Mesenchymal stem cell (in vitro differentiated cells and primary cell): ENCODE measurements around the gene RABGEF1.
"Not testable (repeated sequence)": the region's sequence is repeated elsewhere in the genome, so short reads cannot be mapped to it uniquely, and the experiment has no call there.

Experiments
- DNase-seq: peaks from one replicate; pipeline ENCODE4 v3.0.0-alpha.2; 2013
- H2AFZ ChIP-seq: one replicate; pipeline ENCODE4 v1.6.1; 2013; ENCODE audit warnings: low read depth, mild to moderate bottlenecking, control low read depth, inconsistent platforms, low read length, moderate library complexity
- H2AK5ac ChIP-seq: 2 replicates; pipeline ENCODE4 v1.6.1; 2013; ENCODE audit warnings: low read length, moderate library complexity, mild to moderate bottlenecking, inconsistent platforms; ENCODE audit not compliant: severe bottlenecking
- H2BK120ac ChIP-seq: one replicate; pipeline ENCODE4 v1.6.1; 2013; ENCODE audit warnings: low read depth, mild to moderate bottlenecking, inconsistent platforms, low read length, moderate library complexity
- H2BK12ac ChIP-seq, 2 experiments: one replicate each; pipeline ENCODE4 v1.6.1; 2013; ENCODE audit warnings: inconsistent platforms in 2 of 2, low read length in 2 of 2, mild to moderate bottlenecking in 2 of 2, moderate library complexity in 2 of 2, control low read depth in 1 of 2
- H2BK15ac ChIP-seq: one replicate; pipeline ENCODE4 v1.6.1; 2013; ENCODE audit warnings: mild to moderate bottlenecking, low read depth, inconsistent platforms; ENCODE audit not compliant: poor library complexity, severe bottlenecking
- H2BK5ac ChIP-seq: 2 replicates; pipeline ENCODE4 v1.6.1; 2013; ENCODE audit warnings: low read depth, mild to moderate bottlenecking, low read length, control low read depth, inconsistent platforms; ENCODE audit not compliant: poor library complexity, severe bottlenecking
- H3K14ac ChIP-seq, 2 experiments: one replicate each; pipeline ENCODE4 v1.6.1; 2013; ENCODE audit warnings: inconsistent platforms in 2 of 2, low read length in 2 of 2, control low read depth in 1 of 2, mild to moderate bottlenecking in 1 of 2, moderate library complexity in 1 of 2
- H3K18ac ChIP-seq, 2 experiments: one replicate each; pipeline ENCODE4 v1.6.1; 2013; ENCODE audit warnings: inconsistent platforms in 2 of 2, low read length in 2 of 2, control low read depth in 1 of 2, low read depth in 1 of 2, mild to moderate bottlenecking in 1 of 2
- H3K23ac ChIP-seq, 2 experiments: one replicate each; pipeline ENCODE4 v1.6.1; 2013; ENCODE audit warnings: inconsistent platforms in 2 of 2, low read length in 2 of 2, mild to moderate bottlenecking in 2 of 2, moderate library complexity in 2 of 2, control low read depth in 1 of 2
- H3K27ac ChIP-seq: 2 replicates; pipeline ENCODE4 v1.5.1; 2013; ENCODE audit warnings: mild to moderate bottlenecking, moderate library complexity, low read length, control low read depth, inconsistent platforms; ENCODE audit not compliant: poor library complexity, severe bottlenecking
- H3K27me3 ChIP-seq, 2 experiments: 2 replicates each; pipeline versions ENCODE4 v1.6.1 to v1.7.0; 2013; ENCODE audit warnings: low read length in 2 of 2, mild to moderate bottlenecking in 2 of 2, moderate library complexity in 2 of 2, control low read depth in 1 of 2, inconsistent platforms in 1 of 2; ENCODE audit not compliant: control insufficient read depth in 1 of 2, insufficient read depth in 1 of 2
- H3K36me3 ChIP-seq, 2 experiments: 2 replicates each; pipeline versions ENCODE4 v1.6.1 to v1.7.0; 2013; ENCODE audit warnings: low read length in 2 of 2, control low read depth in 1 of 2, inconsistent platforms in 1 of 2, low read depth in 1 of 2, mild to moderate bottlenecking in 1 of 2; ENCODE audit not compliant: insufficient read depth in 2 of 2, control insufficient read depth in 1 of 2
- H3K4ac ChIP-seq, 2 experiments: one replicate each; pipeline ENCODE4 v1.6.1; 2013; ENCODE audit warnings: inconsistent platforms in 2 of 2, low read length in 2 of 2, mild to moderate bottlenecking in 2 of 2, moderate library complexity in 2 of 2, control low read depth in 1 of 2, low read depth in 1 of 2
- H3K4me1 ChIP-seq: 2 replicates; pipeline ENCODE4 v1.6.1; 2013; ENCODE audit warnings: low read depth, low read length, control low read depth; ENCODE audit not compliant: control insufficient read depth, insufficient read depth
- H3K4me2 ChIP-seq: 2 replicates; pipeline ENCODE4 v1.6.1; 2013; ENCODE audit warnings: low read length, mild to moderate bottlenecking, inconsistent platforms; ENCODE audit not compliant: poor library complexity, severe bottlenecking
- H3K4me3 ChIP-seq, 2 experiments: 2 replicates each; pipeline versions ENCODE4 v1.5.1 to v1.7.0; 2013; ENCODE audit warnings: low read length in 2 of 2, mild to moderate bottlenecking in 2 of 2, control low read depth in 1 of 2, low read depth in 1 of 2; ENCODE audit not compliant: insufficient read depth in 1 of 2
- H3K79me1 ChIP-seq: replicated peaks from 2 replicates; pipeline ENCODE4 v1.6.1; 2013; ENCODE audit warnings: mild to moderate bottlenecking, control low read depth, low read length, inconsistent platforms; ENCODE audit not compliant: poor library complexity, severe bottlenecking
- H3K9ac ChIP-seq: 2 replicates; pipeline ENCODE4 v1.7.0; 2013; ENCODE audit warnings: mild to moderate bottlenecking, low read length, moderate library complexity
- H3K9me3 ChIP-seq: 2 replicates; pipeline ENCODE4 v1.7.0; 2013; ENCODE audit warnings: mild to moderate bottlenecking, low read length; ENCODE audit not compliant: control insufficient read depth
- H4K8ac ChIP-seq: one replicate; pipeline ENCODE4 v1.6.1; 2013; ENCODE audit warnings: inconsistent platforms, mild to moderate bottlenecking, low read length, moderate library complexity
- H4K91ac ChIP-seq: one replicate; pipeline ENCODE4 v1.6.1; 2013; ENCODE audit warnings: mild to moderate bottlenecking, low read length, inconsistent platforms
- WGBS: methylation state at CpG from one replicate; pipeline ENCODE4 v1.1.7; 2013; ENCODE audit warnings: mixed read lengths; 5-methylcytosine and 5-hydroxymethylcytosine counted together

The RABGEF1 gene

DNA sequence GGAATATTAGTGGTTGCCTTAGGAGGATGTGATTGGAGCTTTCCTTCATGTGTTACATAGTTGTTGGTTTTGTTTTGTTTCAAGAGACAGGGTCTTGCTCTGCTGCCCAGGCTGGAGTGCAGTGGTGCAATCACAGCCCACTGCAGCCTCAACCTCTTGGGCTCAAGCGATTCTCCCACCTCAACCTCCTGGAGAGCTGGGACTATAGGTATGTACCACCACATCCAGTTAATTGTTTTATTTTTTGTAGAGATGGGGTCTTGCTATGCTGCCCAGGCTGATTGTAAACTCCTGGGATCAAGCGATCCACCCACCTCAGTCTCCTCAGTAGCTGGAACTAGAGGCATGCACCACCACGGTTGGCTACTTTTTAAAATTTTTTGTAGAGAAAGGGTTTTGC, 86.1 kb downstream of the RABGEF1 start:
- Histone ChIP-seq H3K9me3 (peaks cover 3% of the 10 kb centered on the region), H3K4me1 (no peaks in the 10 kb centered on the region), H2AK5ac (no peak overlapping the region), H2BK15ac (no peak overlapping the region), H4K8ac (no peak overlapping the region), H2AFZ (no peak overlapping the region), H3K18ac (no peak overlapping the region), H3K4me3 (no peak overlapping the region), H4K91ac (no peak overlapping the region), H3K14ac (no peak overlapping the region), H2BK12ac (no peak overlapping the region), H3K79me1 (no peaks in the 10 kb centered on the region), H3K23ac (no peak overlapping the region), H3K27me3 (no peaks in the 10 kb centered on the region), H3K9ac (no peak overlapping the region), H3K4ac (no peak overlapping the region), H2BK120ac (no peak overlapping the region), H3K4me2 (no peak overlapping the region), H3K27ac (no peak overlapping the region), H2BK5ac (no peak overlapping the region), H3K36me3 (no peaks in the 10 kb centered on the region)
- 93% methylated on average over 2 of the region's 3 CpGs for WGBS
- no peak for DNase-seq

DNA sequence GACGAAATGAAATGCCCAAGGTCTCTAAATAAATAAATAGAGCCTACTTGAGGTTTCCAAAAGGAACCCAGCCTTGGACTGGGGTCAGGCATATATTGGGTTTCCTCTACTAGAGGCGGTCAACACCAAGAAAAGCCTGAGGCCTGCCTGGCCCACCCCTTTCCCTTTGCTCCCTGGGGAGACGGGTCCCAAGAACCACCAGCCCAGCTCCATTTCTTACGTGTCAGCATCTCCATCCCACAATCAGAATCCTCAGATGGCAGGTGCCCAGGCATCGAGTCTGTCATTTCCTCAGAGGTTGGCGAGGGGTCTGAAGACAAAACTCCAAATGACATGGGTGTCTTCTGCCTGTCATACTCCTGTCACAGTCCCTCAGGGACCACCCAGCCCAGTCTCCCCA, 90.4 kb downstream of the RABGEF1 start:
- H4K8ac ChIP-seq, H4K91ac ChIP-seq, H3K4me2 ChIP-seq, H2AK5ac ChIP-seq, DNase-seq, H3K4me1 ChIP-seq, H2BK5ac ChIP-seq, H2BK12ac ChIP-seq, H3K4me3 ChIP-seq, H2BK120ac ChIP-seq, H3K36me3 ChIP-seq, H2AFZ ChIP-seq, H3K9ac ChIP-seq, H3K27me3 ChIP-seq, H3K14ac ChIP-seq, H3K4ac ChIP-seq, H3K9me3 ChIP-seq, H3K27ac ChIP-seq, H2BK15ac ChIP-seq, H3K18ac ChIP-seq, H3K79me1 ChIP-seq, H3K23ac ChIP-seq: not testable (repeated sequence)
- WGBS: 87% methylated on average over 6 of the region's 6 CpGs

DNA sequence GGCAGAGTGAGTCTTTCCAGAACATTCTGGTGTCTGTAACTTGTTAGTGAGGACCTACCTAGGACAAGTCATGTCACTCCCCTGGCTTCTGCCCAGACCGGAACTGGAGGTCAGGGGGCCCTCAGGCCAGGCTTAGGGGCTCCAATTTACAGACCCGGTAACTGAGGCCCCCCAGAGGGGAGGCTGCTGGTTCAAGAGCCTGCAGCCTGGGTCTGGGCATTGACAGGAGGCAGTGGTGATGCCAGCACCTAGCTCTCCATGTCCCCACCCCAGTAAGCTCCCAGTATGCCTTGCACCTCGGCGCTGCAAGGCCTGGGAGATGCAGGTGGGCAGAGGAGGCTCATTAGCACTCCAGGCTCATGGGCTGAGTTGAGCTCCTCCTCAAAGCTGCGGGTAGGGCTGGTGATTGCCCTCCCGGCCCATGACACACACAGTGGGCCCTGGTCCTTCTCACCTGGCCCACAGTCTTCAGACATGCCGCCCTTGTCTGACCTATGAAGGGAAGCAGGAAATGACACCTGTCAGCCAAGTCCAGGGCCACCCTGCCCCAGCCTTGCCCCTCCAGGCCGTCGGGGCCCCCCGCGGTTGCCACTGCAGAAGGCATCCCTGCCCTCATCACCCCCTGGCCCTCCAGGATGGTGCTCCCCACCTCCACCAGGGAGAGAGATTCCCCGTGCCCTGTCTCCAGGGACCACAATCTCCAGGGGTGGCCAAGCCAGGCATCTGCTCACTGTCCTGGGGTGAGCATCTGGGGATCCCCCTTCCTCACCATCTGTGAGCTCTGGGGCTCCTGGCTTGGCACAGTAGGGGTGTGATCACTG, 92.2 kb downstream of the RABGEF1 start:
- no peak overlapping the region for H3K4me2 ChIP-seq
- H3K14ac ChIP-seq: no peak overlapping the region
- H3K23ac ChIP-seq: no peak overlapping the region
- H3K79me1 ChIP-seq: no peaks in the 10 kb centered on the region
- no peak overlapping the region for H3K9ac ChIP-seq
- H3K9me3 ChIP-seq: no peaks in the 10 kb centered on the region
- H3K4me3 ChIP-seq: no peak overlapping the region
- H3K27ac ChIP-seq: no peak overlapping the region
- H3K36me3 ChIP-seq: no peaks in the 10 kb centered on the region
- no peak overlapping the region for H4K8ac ChIP-seq
- no peak overlapping the region for H2BK12ac ChIP-seq
- H2AK5ac ChIP-seq: no peak overlapping the region
- DNase-seq: no peak
- H3K4me1 ChIP-seq: no peaks in the 10 kb centered on the region
- no peak overlapping the region for H2BK5ac ChIP-seq
- H2AFZ ChIP-seq: no peak overlapping the region
- no peaks in the 10 kb centered on the region for H3K27me3 ChIP-seq
- 79% methylated on average over 12 of the region's 12 CpGs for WGBS
- H4K91ac ChIP-seq: no peak overlapping the region
- no peak overlapping the region for H3K4ac ChIP-seq
- no peak overlapping the region for H2BK15ac ChIP-seq
- H2BK120ac ChIP-seq: no peak overlapping the region
- no peak overlapping the region for H3K18ac ChIP-seq

DNA sequence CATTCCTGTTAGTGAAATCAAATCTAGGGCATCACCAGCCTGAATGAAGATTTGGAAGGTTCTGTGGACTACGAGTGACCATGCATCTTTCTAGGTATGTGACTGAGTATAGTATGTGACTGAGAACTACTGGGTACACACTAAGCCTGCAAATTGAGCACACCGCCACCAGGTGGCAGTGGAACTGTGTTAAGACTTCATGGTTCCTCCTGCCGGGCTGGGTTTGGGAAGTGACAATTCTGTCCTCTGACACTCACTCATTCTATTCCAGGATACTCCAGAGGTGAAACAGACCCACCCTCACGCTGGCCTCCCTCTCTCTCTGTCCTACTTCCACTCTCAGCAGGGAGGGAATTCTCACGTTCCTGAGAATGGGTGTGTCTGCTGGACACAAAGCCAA, 96.5 kb downstream of the RABGEF1 start:
- no peaks in the 10 kb centered on the region for H3K27me3 ChIP-seq
- no peak overlapping the region for H3K9ac ChIP-seq
- H3K27ac ChIP-seq: no peak overlapping the region
- no peak overlapping the region for H2AK5ac ChIP-seq
- no peak overlapping the region for H3K14ac ChIP-seq
- no peak overlapping the region for H3K4ac ChIP-seq
- 17% methylated on average over 5 of the region's 5 CpGs for WGBS
- H3K9me3 ChIP-seq: no peaks in the 10 kb centered on the region
- H4K91ac ChIP-seq: no peak overlapping the region
- H3K79me1 ChIP-seq: no peaks in the 10 kb centered on the region
- H3K4me2 ChIP-seq: no peak overlapping the region
- no peak overlapping the region for H3K18ac ChIP-seq
- H2AFZ ChIP-seq: no peak overlapping the region
- H2BK15ac ChIP-seq: no peak overlapping the region
- H3K23ac ChIP-seq: no peak overlapping the region
- no peak overlapping the region for H2BK5ac ChIP-seq
- no peak overlapping the region for H4K8ac ChIP-seq
- H2BK12ac ChIP-seq: no peak overlapping the region
- DNase-seq: peak; percentile 13
- no peak overlapping the region for H3K4me3 ChIP-seq
- no peaks in the 10 kb centered on the region for H3K36me3 ChIP-seq
- H3K4me1 ChIP-seq: no peaks in the 10 kb centered on the region
- no peak overlapping the region for H2BK120ac ChIP-seq
